LNCaP clone FGC (cell line): Measurements from ENCODE around the gene HSPA1L.

Experiments used
- DNase-seq: peaks from one replicate; pipeline ENCODE4 v3.0.0-alpha.2; 2011; ENCODE audit warnings: low read depth
- H3K4me3 ChIP-seq: 2 replicates; pipeline ENCODE4 v1.5.1; 2011; ENCODE audit warnings: mild to moderate bottlenecking, low read depth, low read length, control low read depth
- TF ChIP-seq, protein P1 (sequence below): IDR thresholded peaks from 2 replicates; pipeline ENCODE4 v1.5.1; 2012; ENCODE audit warnings: mild to moderate bottlenecking; ENCODE audit not compliant: control insufficient read depth, insufficient read depth; ENCODE audit errors: extremely low read depth

The HSPA1L gene

DNA sequence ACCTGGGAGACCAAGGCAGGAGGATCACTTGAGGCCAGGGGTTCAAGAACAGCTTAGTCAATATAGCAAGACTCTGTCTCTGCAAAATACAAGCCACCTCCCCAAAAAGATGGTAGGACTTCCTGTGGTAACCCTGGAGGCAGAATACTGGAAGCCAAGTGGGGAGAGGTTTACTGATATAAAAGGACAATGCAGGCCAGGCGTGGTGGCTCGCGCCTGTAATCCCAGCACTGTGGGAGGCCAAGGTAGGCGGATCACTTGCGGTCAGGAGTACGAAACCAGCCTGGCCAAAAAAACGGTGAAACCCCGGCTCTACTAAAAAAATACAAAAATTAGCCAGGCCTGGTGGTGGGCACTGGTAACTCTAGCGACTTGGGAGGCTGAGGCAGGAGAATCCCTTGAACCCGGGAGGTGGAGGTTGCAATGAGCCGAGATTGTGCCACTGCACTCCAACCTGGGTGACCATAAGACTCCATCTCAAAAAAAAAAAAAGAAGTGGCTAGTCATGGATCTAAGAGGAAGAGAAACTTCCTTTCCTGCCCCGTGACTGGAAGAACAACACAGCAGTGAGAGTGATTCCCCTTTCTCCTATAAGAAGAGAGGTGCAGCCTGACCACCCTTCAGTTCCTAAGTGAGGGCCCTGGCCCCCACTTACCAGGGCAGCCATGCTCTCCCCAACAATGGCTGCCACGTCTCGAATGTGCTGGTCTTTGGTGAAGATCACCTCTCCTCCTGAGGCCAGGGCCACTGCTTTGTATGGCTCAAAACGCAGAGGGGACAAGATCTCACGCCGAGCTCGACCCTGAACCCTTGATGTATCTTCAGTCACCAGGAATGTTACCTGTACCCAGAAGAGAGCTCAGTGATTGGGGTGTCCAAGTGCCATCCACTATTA is 46.5 kb downstream of the HSPA1L start:
- H3K4me3 ChIP-seq, result no peak overlapping the region
- TF ChIP-seq, protein P1, sequence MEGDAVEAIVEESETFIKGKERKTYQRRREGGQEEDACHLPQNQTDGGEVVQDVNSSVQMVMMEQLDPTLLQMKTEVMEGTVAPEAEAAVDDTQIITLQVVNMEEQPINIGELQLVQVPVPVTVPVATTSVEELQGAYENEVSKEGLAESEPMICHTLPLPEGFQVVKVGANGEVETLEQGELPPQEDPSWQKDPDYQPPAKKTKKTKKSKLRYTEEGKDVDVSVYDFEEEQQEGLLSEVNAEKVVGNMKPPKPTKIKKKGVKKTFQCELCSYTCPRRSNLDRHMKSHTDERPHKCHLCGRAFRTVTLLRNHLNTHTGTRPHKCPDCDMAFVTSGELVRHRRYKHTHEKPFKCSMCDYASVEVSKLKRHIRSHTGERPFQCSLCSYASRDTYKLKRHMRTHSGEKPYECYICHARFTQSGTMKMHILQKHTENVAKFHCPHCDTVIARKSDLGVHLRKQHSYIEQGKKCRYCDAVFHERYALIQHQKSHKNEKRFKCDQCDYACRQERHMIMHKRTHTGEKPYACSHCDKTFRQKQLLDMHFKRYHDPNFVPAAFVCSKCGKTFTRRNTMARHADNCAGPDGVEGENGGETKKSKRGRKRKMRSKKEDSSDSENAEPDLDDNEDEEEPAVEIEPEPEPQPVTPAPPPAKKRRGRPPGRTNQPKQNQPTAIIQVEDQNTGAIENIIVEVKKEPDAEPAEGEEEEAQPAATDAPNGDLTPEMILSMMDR, result no peak
- no peak for DNase-seq

DNA sequence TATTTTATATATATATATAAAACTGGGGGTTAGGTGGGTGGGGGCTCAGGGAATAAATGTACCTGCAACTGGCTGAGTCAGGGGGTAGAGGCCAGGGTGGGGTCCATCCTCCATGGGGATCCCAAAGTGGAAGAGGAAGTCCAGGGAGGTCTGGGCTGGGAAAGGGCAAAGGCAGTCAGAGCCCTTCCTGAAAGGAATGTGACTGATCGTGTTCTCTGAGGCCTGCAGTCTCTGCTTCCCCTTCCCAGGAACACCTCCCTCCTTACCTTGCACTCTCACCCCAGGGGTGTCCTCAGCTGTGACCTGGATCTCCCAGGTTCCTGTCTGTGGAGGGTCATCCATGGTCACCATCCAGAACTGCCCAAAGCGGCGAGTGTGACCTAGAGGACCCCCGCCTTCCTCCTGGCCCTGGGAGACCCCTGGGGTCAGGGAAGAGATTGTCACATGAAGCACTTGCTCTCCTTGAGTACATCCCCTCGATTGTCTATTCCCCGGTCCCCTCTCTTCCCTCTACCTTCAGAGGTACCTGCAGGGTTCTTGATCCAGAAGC is 47.9 kb downstream of the HSPA1L start:
- no peak overlapping the region for H3K4me3 ChIP-seq
- TF ChIP-seq, protein P1, result no peak
- DNase-seq, result no peak

DNA sequence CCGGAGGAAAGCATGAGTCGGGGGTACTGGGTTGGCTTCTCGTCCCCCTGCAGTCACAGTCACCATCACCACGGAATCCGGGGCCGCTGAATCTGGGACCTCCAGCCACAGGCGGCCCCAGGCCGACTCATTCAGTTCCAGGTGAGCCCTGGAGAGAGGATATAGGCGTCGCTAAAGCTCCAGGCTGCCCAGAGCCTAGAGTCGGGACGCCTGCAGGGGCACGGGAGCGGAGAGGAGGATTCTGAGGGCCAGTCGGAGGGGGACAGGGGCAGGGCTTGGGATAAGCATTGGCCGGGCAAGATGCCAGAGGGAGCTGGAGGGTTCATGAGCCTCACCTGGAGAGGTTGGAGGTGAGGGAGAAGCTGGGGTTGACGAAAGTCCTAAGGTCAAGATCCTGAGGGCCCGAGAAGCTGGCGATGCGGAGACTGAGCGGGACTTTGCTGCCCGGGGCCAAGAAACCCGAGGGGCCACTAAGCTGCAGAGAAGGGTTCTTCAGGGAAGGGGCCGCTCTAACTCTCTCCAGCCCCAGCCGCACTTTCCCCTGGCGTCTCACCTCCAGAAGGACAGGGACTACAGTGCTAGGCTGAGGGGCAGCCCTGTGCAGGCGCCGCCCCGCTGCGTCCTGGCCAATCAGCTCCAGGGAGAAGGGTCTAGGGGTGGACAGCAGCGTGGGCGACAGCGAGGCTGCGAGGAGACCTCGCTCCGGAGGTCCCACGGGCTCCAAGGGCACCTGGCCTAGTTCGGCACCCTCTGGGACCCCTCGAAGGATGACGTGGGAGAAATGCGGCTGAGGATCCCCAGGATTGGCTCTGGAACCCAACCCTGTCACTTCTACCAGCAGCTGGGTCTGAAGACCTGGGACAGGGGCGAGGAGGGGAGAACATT is 48.9 kb downstream of the HSPA1L start:
- no peak overlapping the region for H3K4me3 ChIP-seq
- TF ChIP-seq, protein P1, result no peak
- no peak for DNase-seq

DNA sequence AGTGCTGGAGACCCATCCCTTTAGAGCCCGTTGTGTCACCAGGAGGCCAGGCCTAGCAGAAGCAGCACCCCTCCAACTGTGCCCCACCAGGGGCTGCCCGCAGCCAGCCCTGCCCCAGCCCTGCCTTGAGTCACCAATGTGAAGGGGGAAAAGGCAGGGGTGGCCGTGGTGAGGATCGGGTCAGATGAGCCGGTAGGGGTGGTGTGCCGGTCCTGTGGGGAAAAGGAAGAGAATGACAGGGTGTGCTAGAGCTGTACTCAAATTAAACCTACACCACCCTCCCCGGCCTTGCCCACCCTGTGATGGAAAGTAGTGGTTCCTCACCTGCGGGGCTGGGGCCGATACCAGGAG is 49.5 kb downstream of the HSPA1L start:
- no peak overlapping the region for H3K4me3 ChIP-seq
- TF ChIP-seq, protein P1, result no peak
- DNase-seq, result no peak

DNA sequence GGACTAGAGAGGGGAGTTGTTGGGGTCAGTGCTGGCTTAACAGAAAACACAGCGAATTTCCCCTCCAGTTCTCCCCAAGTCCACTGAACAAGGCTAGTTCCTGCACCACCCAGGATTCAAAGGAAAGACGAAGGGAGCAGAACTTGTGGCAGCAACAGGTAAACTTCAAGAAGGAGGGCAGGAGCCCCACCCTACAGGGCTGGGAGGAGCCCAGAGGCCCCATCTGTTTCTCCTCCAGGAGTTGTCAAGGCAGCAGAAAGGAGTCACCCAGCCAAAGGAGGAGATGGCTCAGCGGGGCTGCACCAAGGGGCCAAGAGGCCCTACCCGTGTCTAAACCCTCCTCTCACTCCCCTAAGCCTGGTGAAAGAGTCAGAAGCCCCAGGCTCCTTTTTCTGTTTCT is 50.9 kb downstream of the HSPA1L start:
- TF ChIP-seq, protein P1, result no peak
- no peak for DNase-seq
- H3K4me3 ChIP-seq, result no peak overlapping the region

- DNase-seq, result no peak
- TF ChIP-seq, protein P1, result no peak
- H3K4me3 ChIP-seq, result no peak overlapping the region
Measured at GRCh38 chr6:31763619-31763940, 51.5 kb downstream of the HSPA1L start.
